OCI-LY7 (cell line): ENCODE data around the gene ZC3H7B. TPM values are rescaled to one million over a fixed set of nuclear protein-coding genes. Genes with fewer than 3 reads are reported as not detected.

Source experiments
- BruUV-seq: library from RNA; stranded (reverse); fragments of 400-500 nt; replicated peaks from 2 replicates; lab custom pipeline; 2021; lab: Mats Ljungman, UMichigan
- CTCF ChIA-PET: fragments of 300-600 bp; sonication (Branson Sonifier 250); formaldehyde crosslinking; loops from one replicate; lab custom pipeline; 2022; ENCODE audit warnings: antibody characterized with exemption; ENCODE audit not compliant: unreplicated experiment; lab: Charles Lee
- POLR2A ChIA-PET: fragments of 300-600 bp; sonication (Branson Sonifier 250); formaldehyde crosslinking; loops from one replicate; lab custom pipeline; 2022; ENCODE audit warnings: antibody characterized with exemption; lab: Charles Lee
- DNase-seq: peaks from one replicate; pipeline ENCODE4 v3.0.0-alpha.2; 2015; ENCODE audit warnings: low spot score
- H2AFZ ChIP-seq: fragments of 200-600 bp; sonication (generic), shearing (Covaris generic); 2 replicates; pipeline ENCODE4 v1.6.1; 2014; ENCODE audit warnings: mild to moderate bottlenecking, antibody characterized with exemption, low read length, moderate library complexity
- H3K27ac ChIP-seq: fragments of 200-600 bp; sonication (generic); 2 replicates; pipeline ENCODE4 v1.5.1; 2014; ENCODE audit warnings: mixed run types, low read depth, mild to moderate bottlenecking, moderate library complexity, low read length, inconsistent platforms; ENCODE audit not compliant: poor library complexity, severe bottlenecking
- H3K36me3 ChIP-seq: fragments of 200-600 bp; sonication (generic); 2 replicates; pipeline ENCODE4 v1.6.1; 2014; ENCODE audit warnings: mild to moderate bottlenecking, antibody characterized with exemption, low read length, moderate library complexity, mixed read lengths; ENCODE audit not compliant: insufficient read depth
- H3K4me1 ChIP-seq: fragments of 200-600 bp; sonication (generic); 2 replicates; pipeline ENCODE4 v1.5.1; 2014; ENCODE audit warnings: mild to moderate bottlenecking, low read length; ENCODE audit not compliant: insufficient read depth, poor library complexity, severe bottlenecking
- H3K4me2 ChIP-seq: fragments of 200-600 bp; sonication (generic); 2 replicates; pipeline ENCODE4 v1.6.1; 2014; ENCODE audit warnings: mild to moderate bottlenecking, low read length
- H3K4me3 ChIP-seq: fragments of 200-600 bp; sonication (generic); 2 replicates; pipeline ENCODE4 v1.5.1; 2014; ENCODE audit warnings: mild to moderate bottlenecking, low read depth, low read length; ENCODE audit not compliant: poor library complexity, severe bottlenecking
- H3K79me2 ChIP-seq: fragments of 200-600 bp; sonication (generic); 2 replicates; pipeline ENCODE4 v1.6.1; 2016; ENCODE audit warnings: low read depth, mild to moderate bottlenecking, low read length, moderate library complexity, mixed read lengths; ENCODE audit not compliant: insufficient read depth
- H3K9me2 ChIP-seq: fragments of 200-600 bp; sonication (generic); 2 replicates; pipeline ENCODE4 v1.6.1; 2016; ENCODE audit warnings: mild to moderate bottlenecking, low read length, mixed read lengths; ENCODE audit not compliant: insufficient read depth
- H3K9me3 ChIP-seq: fragments of 200-600 bp; sonication (generic); 2 replicates; pipeline ENCODE4 v1.6.1; 2014; ENCODE audit warnings: mild to moderate bottlenecking, mixed run types, low read length, mixed read lengths
- H4K20me1 ChIP-seq: fragments of 200-600 bp; sonication (generic); 2 replicates; pipeline ENCODE4 v1.6.1; 2014; ENCODE audit warnings: mild to moderate bottlenecking, antibody characterized with exemption, low read length, moderate library complexity, mixed read lengths; ENCODE audit not compliant: insufficient read depth
- EZH2phosphoT487 ChIP-seq: fragments of 200-600 bp; sonication (generic); IDR thresholded peaks from 2 replicates; pipeline ENCODE4 v1.6.1; 2018; ENCODE audit warnings: low read depth, borderline replicate concordance, mild to moderate bottlenecking, mixed run types, antibody characterized with exemption, low read length, moderate library complexity, mixed read lengths
- intact Hi-C: fragments of 100-400 bp; cut with micrococcal nuclease; formaldehyde crosslinking; loops from one replicate; pipeline ENCODE4 v1.10.0; 2022; ENCODE audit not compliant: unreplicated experiment
- total RNA-seq, 2 experiments: library from RNA; depleted of rRNA in 1 of 2; stranded (reverse); fragments of >200 nt in 1 of 2; shearing (Covaris generic) in 1 of 2; gene quantifications; 2 replicates each; pipeline ENCODE4 v1.2.3, GENCODE V29; 2014 to 2022
- TF ChIP-seq, protein P1 (sequence below): fragments of 200-600 bp; sonication (generic); conservative IDR thresholded peaks from 2 replicates; pipeline ENCODE4 v1.5.1; 2014; ENCODE audit warnings: mild to moderate bottlenecking, antibody characterized with exemption, low read length, moderate library complexity, mixed read lengths

ZC3H7B gene
- total RNA-seq, 2 experiments from 2014 or later, result 46.7 to 56.3 TPM

DNA sequence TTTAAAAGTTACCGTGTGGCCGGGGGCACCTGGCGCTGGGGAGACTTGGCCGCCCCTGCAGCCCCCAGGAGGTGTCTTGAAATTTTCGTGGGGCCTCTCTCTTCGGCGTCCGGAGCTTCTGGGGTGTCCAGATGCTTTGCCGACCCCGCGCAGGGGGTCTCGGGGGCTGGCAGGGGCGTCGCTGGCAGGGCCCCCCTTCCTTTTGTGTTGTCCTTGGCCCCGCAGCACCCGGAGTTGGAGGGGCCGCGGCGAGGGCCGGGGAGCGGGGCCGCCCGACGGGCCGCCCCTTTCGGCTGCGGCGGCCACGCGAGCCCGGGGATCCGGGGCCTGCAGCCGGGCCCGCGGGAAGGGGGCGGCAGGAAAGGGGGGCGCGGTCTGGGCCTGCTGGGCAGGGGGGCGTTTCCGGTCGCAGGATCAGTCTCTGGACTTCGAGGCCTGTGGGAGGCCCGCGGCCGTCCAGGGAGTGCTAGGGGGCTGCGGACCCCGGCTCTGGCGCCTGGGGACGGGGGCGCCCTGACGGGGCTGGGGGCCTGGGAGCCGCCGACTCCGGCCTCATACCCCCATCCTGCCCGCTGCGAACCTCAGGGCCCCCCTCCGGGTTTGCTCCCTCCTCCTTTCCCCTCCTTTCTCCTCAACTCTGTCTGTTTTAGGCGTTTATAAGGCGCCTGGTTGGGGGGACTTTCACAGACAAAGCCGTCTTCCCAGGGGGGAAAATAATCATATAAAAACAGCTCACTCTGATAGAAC lies 869 bp downstream of the ZC3H7B start:
- Histone ChIP-seq H3K4me2 (peak overlapping the region; percentile 85), H3K27ac (peak overlapping the region; percentile 64), H3K9me3 (no peaks in the 10 kb centered on the region), H3K4me1 (peaks cover 20% of the 10 kb centered on the region), H3K79me2 (peaks cover 56% of the 10 kb centered on the region), H3K9me2 (no peaks in the 10 kb centered on the region), H3K36me3 (peaks cover 21% of the 10 kb centered on the region), H4K20me1 (no peaks in the 10 kb centered on the region), H2AFZ (peak overlapping the region; percentile 45), H3K4me3 (peak overlapping the region; percentile 99)
- intact Hi-C loops, result loop anchor here (10.0 kb wide), 1 partner anchor 83 kb away; the partner anchor contains the start of gene TEF
- ChIA-PET CTCF (no interaction called here), POLR2A (interaction anchor here (0.6 to 1.2 kb wide), 3 partner anchors 16 to 492 kb away, joined by 4 to 7 read pairs (median 5); partner anchors contain the start of gene RANGAP1)
- BruUV-seq, result no TSS peak
- DNase-seq, result peak; percentile 33
- no peak for TF ChIP-seq EZH2phosphoT487
- TF ChIP-seq, protein P1, sequence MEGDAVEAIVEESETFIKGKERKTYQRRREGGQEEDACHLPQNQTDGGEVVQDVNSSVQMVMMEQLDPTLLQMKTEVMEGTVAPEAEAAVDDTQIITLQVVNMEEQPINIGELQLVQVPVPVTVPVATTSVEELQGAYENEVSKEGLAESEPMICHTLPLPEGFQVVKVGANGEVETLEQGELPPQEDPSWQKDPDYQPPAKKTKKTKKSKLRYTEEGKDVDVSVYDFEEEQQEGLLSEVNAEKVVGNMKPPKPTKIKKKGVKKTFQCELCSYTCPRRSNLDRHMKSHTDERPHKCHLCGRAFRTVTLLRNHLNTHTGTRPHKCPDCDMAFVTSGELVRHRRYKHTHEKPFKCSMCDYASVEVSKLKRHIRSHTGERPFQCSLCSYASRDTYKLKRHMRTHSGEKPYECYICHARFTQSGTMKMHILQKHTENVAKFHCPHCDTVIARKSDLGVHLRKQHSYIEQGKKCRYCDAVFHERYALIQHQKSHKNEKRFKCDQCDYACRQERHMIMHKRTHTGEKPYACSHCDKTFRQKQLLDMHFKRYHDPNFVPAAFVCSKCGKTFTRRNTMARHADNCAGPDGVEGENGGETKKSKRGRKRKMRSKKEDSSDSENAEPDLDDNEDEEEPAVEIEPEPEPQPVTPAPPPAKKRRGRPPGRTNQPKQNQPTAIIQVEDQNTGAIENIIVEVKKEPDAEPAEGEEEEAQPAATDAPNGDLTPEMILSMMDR, result no peak; the same call in 1 of the 2 replicates

DNA sequence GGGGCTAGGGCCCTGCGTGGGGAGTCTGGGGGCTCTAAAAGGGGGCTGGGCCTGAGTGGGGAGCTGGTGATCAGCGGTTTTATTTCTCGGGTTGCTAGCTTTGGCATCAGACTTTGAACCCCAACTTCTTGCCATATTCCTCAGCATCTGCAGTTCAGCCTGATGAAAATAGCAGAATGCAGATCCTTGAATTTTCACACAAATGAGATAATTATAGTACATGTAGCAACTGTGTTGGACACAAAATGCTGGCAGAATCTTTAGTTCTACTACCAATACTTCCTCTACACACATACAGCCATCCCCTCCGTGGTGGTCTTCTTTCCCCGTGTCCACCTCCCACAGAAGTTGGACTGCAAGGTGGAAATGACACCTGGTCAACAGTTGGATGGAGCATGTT lies 1.5 kb downstream of the ZC3H7B start:
- no peak for TF ChIP-seq EZH2phosphoT487
- TF ChIP-seq, protein P1, result no peak
- H3K79me2 ChIP-seq, result peaks cover 62% of the 10 kb centered on the region
- H3K27ac ChIP-seq, result peak overlapping the region; percentile 64
- intact Hi-C loops, result loop anchor here (1.0 to 10.0 kb wide), 2 partner anchors 82 to 241 kb away; partner anchors contain the start of genes POLR3H and TEF
- ChIA-PET POLR2A (interaction anchor here (0.6 kb wide), 1 partner anchor 493 kb away, joined by 4 read pairs; no protein-coding TSS in a partner anchor), CTCF (no interaction called here)
- no peaks in the 10 kb centered on the region for H3K9me3 ChIP-seq
- no peak for DNase-seq
- no peaks in the 10 kb centered on the region; the same call in 1 of the 2 replicates for H4K20me1 ChIP-seq
- H3K4me1 ChIP-seq, result peaks cover 20% of the 10 kb centered on the region
- H2AFZ ChIP-seq, result no peak overlapping the region
- H3K4me3 ChIP-seq, result peak overlapping the region; percentile 99
- H3K4me2 ChIP-seq, result peak overlapping the region; percentile 85
- H3K9me2 ChIP-seq, result no peaks in the 10 kb centered on the region
- BruUV-seq, result no TSS peak
- H3K36me3 ChIP-seq, result peaks cover 27% of the 10 kb centered on the region

DNA sequence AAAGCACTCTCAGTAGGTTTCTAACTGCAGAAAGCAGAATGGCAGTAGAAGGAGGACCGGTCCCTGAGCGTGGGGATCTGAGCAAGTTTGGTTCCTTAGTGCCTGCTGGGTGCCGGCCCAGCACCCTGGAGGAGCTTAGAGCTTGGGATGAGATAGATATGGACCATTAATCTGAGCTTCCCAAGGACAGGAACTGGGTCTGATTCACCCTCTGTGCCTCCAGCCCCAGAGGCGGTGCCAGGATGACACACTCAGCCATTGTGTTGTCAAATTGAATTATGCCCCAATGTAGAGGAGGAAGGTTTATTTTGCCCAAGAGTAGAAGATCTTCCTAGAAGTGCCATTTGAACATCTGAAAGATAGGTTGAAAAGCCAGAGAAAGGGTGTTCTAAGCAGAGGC lies 4.3 kb downstream of the ZC3H7B start:
- DNase-seq, result no peak
- Histone ChIP-seq H3K27ac (no peak overlapping the region), H3K79me2 (peaks cover 78% of the 10 kb centered on the region), H2AFZ (no peak overlapping the region), H3K9me2 (no peaks in the 10 kb centered on the region), H3K4me2 (no peak overlapping the region), H3K36me3 (peaks cover 47% of the 10 kb centered on the region), H3K9me3 (no peaks in the 10 kb centered on the region), H3K4me3 (no peak overlapping the region), H4K20me1 (no peaks in the 10 kb centered on the region; the same call in 1 of the 2 replicates), H3K4me1 (peaks cover 20% of the 10 kb centered on the region)
- ChIA-PET POLR2A (no interaction called here), CTCF (no interaction called here)
- intact Hi-C loops, result loop anchor here (10.0 kb wide), 1 partner anchor 79 kb away; the partner anchor contains the start of gene TEF
- TF ChIP-seq, protein P1, result no peak
- no peak for TF ChIP-seq EZH2phosphoT487
- BruUV-seq, result no TSS peak
